ENCODE results near the gene KSR2.

- TF ChIP-seq POLR2A (IDR thresholded peaks at IDR 0.05; ENCODE audit: low read depth, low read length) (no peak), POLR2AphosphoS5 (IDR thresholded peaks at IDR 0.05; ENCODE audit: low read depth, low read length) (no peak), TAF1 (IDR thresholded peaks at IDR 0.05; ENCODE audit: borderline replicate concordance, low read depth, low read length) (no peak)
Measured at GRCh38 chr12:117508468-117508867, 460.3 kb downstream of the KSR2 start.

Measured in GM12892 (cell line).